ENCODE measurements around the gene CAVIN4.

The CAVIN4 gene

GRCh38 chr9:100591139-100591538 lies 13.3 kb downstream of the CAVIN4 start:
- DNase-seq: no peak

GRCh38 chr9:100591639-100592412 lies 13.9 kb downstream of the CAVIN4 start:
- no peak for DNase-seq

GRCh38 chr9:100595391-100596199 lies 17.7 kb downstream of the CAVIN4 start:
- peak; percentile 12 for DNase-seq

- DNase-seq: no peak
These were observed 19.4 kb downstream of the CAVIN4 start for GRCh38 chr9:100597236-100597635.

GRCh38 chr9:100598641-100599145 lies 20.8 kb downstream of the CAVIN4 start:
- peak; percentile 87 for DNase-seq

GRCh38 chr9:100600521-100601079 lies 22.7 kb downstream of the CAVIN4 start:
- DNase-seq: no peak

GRCh38 chr9:100601216-100601615 lies 23.3 kb downstream of the CAVIN4 start:
- DNase-seq: peak; percentile 59

- peak; percentile 43 for DNase-seq
These were observed 24.5 kb downstream of the CAVIN4 start for GRCh38 chr9:100602342-100602801.

GRCh38 chr9:100605405-100605804 lies 27.5 kb downstream of the CAVIN4 start:
- DNase-seq: no peak

- no peak for DNase-seq
These were observed 41.3 kb downstream of the CAVIN4 start for GRCh38 chr9:100619194-100619593.

GRCh38 chr9:100619665-100620064 lies 41.8 kb downstream of the CAVIN4 start:
- no peak for DNase-seq

- DNase-seq: no peak
These were observed 46.1 kb downstream of the CAVIN4 start for GRCh38 chr9:100623969-100624368.

GRCh38 chr9:100626949-100627348 lies 49.1 kb downstream of the CAVIN4 start:
- DNase-seq: no peak

- DNase-seq: peak; percentile 87
These were observed 59.9 kb downstream of the CAVIN4 start for GRCh38 chr9:100637787-100638186.

Data from DMS153 (cell line).